ENCODE measurements around the gene ZMYND8.
A peak's percentile ranks its signal among the peaks of the same experiment; 100 is the strongest.

The ZMYND8 gene

GRCh38 chr20:47282864-47283263 is 73.6 kb downstream of the ZMYND8 start (continued):
- TF ChIP-seq ZNF10 (tag by site-specific recombination; IDR thresholded peaks at IDR 0.05) (no peak), ZBTB20 (tag by site-specific recombination; IDR thresholded peaks at IDR 0.05) (no peak), ZNF530 (tag by site-specific recombination; IDR thresholded peaks at IDR 0.05; ENCODE audit: low read depth) (no peak), ZNF404 (tag by site-specific recombination; IDR thresholded peaks at IDR 0.05) (no peak)

- CTCF ChIA-PET: interaction anchor here (1.5 to 2.6 kb wide), 2 partner anchors 8 to 103 kb away, joined by 6 to 26 read pairs; no protein-coding TSS in a partner anchor
Observed at GRCh38 chr20:47281376-47281775, 75.1 kb downstream of the ZMYND8 start.

GRCh38 chr20:47280668-47281067 is 75.8 kb downstream of the ZMYND8 start:
- Histone ChIP-seq H3K4me1 (ENCODE audit: control insufficient read depth, insufficient read depth, low read length) (no peaks in the 10 kb centered on the region), H3K27ac (ENCODE audit: extremely low read depth, low read depth, low read length) (no peak overlapping the region), H3K9me3 (ENCODE audit: control insufficient read depth, insufficient read depth, low read depth, low read length) (no peaks in the 10 kb centered on the region), H3K4me3 (ENCODE audit: low read depth, low read length) (no peak overlapping the region), H3K36me3 (ENCODE audit: control insufficient read depth in 2 of 2, insufficient read depth in 1 of 2, low read length in 2 of 2) (peaks cover 27 to 83% of the 10 kb centered on the region in 2 experiments)
- ChIA-PET CTCF (interaction anchor here (0.7 to 1.5 kb wide), 2 partner anchors 53 to 103 kb away, joined by 4 to 6 read pairs; no protein-coding TSS in a partner anchor), POLR2A (no interaction called here)
- no peak for TF ChIP-seq ZNF48 (tag by site-specific recombination; IDR thresholded peaks at IDR 0.05)
- peak; percentile 37 for TF ChIP-seq WT1 (tag by site-specific recombination; IDR thresholded peaks at IDR 0.05)

More at GRCh38 chr20:47281376-47281775, 75.1 kb downstream of the ZMYND8 start:
- POLR2A ChIA-PET: no interaction called here
- Histone ChIP-seq H3K4me3 (ENCODE audit: low read depth, low read length) (no peak overlapping the region), H3K27ac (ENCODE audit: extremely low read depth, low read depth, low read length) (no peak overlapping the region), H3K4me1 (ENCODE audit: control insufficient read depth, insufficient read depth, low read length) (no peaks in the 10 kb centered on the region), H3K36me3 (ENCODE audit: control insufficient read depth in 2 of 2, insufficient read depth in 1 of 2, low read length in 2 of 2) (peaks cover 33 to 80% of the 10 kb centered on the region in 2 experiments), H3K9me3 (ENCODE audit: control insufficient read depth, insufficient read depth, low read depth, low read length) (no peaks in the 10 kb centered on the region)
- TF ChIP-seq ZNF26 (tag by site-specific recombination; IDR thresholded peaks at IDR 0.05) (no peak), SCRT1 (tag by site-specific recombination; IDR thresholded peaks at IDR 0.05; ENCODE audit: borderline replicate concordance) (0 out of 2 replicates have a peak, but pooled peaks have one; percentile 11), REPIN1 (tag by site-specific recombination; IDR thresholded peaks at IDR 0.05; ENCODE audit: low read depth) (no peak), WT1 (tag by site-specific recombination; IDR thresholded peaks at IDR 0.05) (peak; percentile 62), ZFP3 (tag by site-specific recombination; IDR thresholded peaks at IDR 0.05; ENCODE audit: low read depth) (no peak)

GRCh38 chr20:47280228-47280627 is 76.3 kb downstream of the ZMYND8 start:
- Histone ChIP-seq H3K9me3 (ENCODE audit: control insufficient read depth, insufficient read depth, low read depth, low read length) (no peaks in the 10 kb centered on the region), H3K27ac (ENCODE audit: extremely low read depth, low read depth, low read length) (no peak overlapping the region), H3K4me3 (ENCODE audit: low read depth, low read length) (no peak overlapping the region), H3K36me3 (ENCODE audit: control insufficient read depth in 2 of 2, insufficient read depth in 1 of 2, low read length in 2 of 2) (peaks cover 30 to 83% of the 10 kb centered on the region in 2 experiments), H3K4me1 (ENCODE audit: control insufficient read depth, insufficient read depth, low read length) (no peaks in the 10 kb centered on the region)
- ChIA-PET POLR2A (no interaction called here), CTCF (interaction anchor here (0.7 to 1.5 kb wide), 2 partner anchors 53 to 104 kb away, joined by 4 to 6 read pairs; no protein-coding TSS in a partner anchor)
- no peak for TF ChIP-seq GLIS2 (tag by site-specific recombination; IDR thresholded peaks at IDR 0.05)
- TF ChIP-seq ZBTB10 (tag by site-specific recombination; IDR thresholded peaks at IDR 0.05): no peak
- no peak for TF ChIP-seq ZNF843 (tag by site-specific recombination; IDR thresholded peaks at IDR 0.05)
- TF ChIP-seq ZNF514 (tag by site-specific recombination; IDR thresholded peaks at IDR 0.05): no peak
- TF ChIP-seq GLI2 (tag by site-specific recombination; IDR thresholded peaks at IDR 0.05; ENCODE audit: borderline replicate concordance, low read depth): no peak
- no peak for TF ChIP-seq ZBTB21 (tag by site-specific recombination; IDR thresholded peaks at IDR 0.05)

Data from HEK293 (cell line).